Activated naive CD8-positive, alpha-beta T cell (primary cell): ENCODE data around the gene SORCS1.

Source experiments
- H3K27ac Mint-ChIP-seq: one replicate; pipeline ENCODE4 v1.8.0; 2021; ENCODE audit warnings: mixed read lengths
- H3K27me3 Mint-ChIP-seq: one replicate; pipeline ENCODE4 v1.8.0; 2021; ENCODE audit warnings: mixed read lengths
- H3K36me3 Mint-ChIP-seq: one replicate; pipeline ENCODE4 v1.8.0; 2021; ENCODE audit warnings: mixed read lengths
- H3K4me1 Mint-ChIP-seq: one replicate; pipeline ENCODE4 v1.8.0; 2021; ENCODE audit warnings: low read depth, mixed read lengths
- H3K4me3 Mint-ChIP-seq: one replicate; pipeline ENCODE4 v1.8.0; 2021; ENCODE audit warnings: mild to moderate bottlenecking, mixed read lengths
- H3K9me3 Mint-ChIP-seq: one replicate; pipeline ENCODE4 v1.8.0; 2021; ENCODE audit warnings: low read depth, mixed read lengths

SORCS1 gene

GRCh38 chr10:106967452-106967851 is 197.1 kb downstream of the SORCS1 start:
- Mint-ChIP-seq H3K9me3 (peaks cover 3% of the 10 kb centered on the region), H3K36me3 (no peaks in the 10 kb centered on the region), H3K27me3 (peaks cover 1% of the 10 kb centered on the region), H3K4me1 (no peaks in the 10 kb centered on the region), H3K27ac (no peak overlapping the region), H3K4me3 (no peak overlapping the region)

GRCh38 chr10:106960812-106961211 is 203.7 kb downstream of the SORCS1 start:
- Mint-ChIP-seq H3K27ac (no peak overlapping the region), H3K4me1 (no peaks in the 10 kb centered on the region)

DNA sequence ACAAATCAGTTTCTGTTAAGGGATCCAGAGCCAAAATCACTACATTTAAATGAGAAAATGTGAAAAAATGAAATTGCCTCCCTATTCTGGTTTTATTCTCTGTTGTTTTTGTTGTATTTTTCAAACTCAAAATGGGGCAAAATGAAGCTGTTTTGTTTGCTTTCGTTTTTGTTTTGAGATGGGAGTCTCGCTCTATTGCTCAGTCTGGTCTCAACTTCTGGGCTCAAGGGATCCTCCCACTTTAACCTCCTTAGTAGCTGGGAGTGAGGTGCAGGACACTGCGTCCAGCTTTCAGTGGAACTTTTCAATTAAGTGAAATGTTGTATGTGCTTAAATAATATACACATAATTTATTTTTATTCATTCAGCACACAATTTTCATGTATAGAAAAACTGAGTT is 205.0 kb downstream of the SORCS1 start:
- H3K27me3 Mint-ChIP-seq = no peaks in the 10 kb centered on the region
- H3K36me3 Mint-ChIP-seq = no peaks in the 10 kb centered on the region
- H3K4me1 Mint-ChIP-seq = no peaks in the 10 kb centered on the region
- H3K27ac Mint-ChIP-seq = no peak overlapping the region
- no peak overlapping the region for H3K4me3 Mint-ChIP-seq
- peaks cover 3% of the 10 kb centered on the region for H3K9me3 Mint-ChIP-seq

More at GRCh38 chr10:106960812-106961211, 203.7 kb downstream of the SORCS1 start:
- Mint-ChIP-seq H3K4me3 (no peak overlapping the region), H3K27me3 (no peaks in the 10 kb centered on the region), H3K9me3 (peaks cover 3% of the 10 kb centered on the region), H3K36me3 (no peaks in the 10 kb centered on the region)

DNA sequence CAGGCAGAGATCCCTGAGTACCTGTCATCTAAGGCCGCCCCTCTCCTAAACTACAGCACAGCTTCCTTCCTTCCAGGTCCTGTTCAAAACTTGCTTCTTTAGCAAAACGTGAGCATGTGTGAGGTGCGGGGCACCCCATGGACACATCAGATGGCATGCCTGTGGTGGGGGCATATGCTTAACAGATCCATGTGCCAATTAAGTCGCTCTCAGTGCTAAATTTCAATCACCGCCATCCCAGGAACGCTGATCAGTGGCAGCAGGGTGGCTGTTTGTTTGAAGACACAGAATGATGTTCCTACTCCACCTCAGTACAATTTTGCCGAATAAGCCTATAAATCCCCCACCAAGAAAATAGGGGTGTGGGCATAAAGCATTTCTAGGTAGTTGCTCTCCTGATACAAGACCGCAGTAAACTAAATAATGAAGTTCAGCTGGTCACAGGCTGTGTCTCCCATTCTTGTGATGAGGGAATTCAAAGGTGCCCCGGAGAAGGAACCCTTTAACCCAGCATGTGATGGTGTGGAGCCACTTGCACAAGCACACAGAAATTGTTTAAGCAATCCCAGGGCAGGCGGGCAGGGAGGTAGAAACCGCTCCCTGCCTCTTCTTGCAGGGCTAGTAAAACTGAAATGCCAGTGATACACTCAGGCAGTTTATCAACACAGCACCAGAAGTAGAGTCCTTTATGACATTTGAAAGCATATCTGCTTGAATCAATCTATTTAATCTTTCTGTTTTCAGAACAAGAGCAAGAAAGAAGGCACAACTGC is 205.7 kb downstream of the SORCS1 start:
- H3K4me1 Mint-ChIP-seq = no peaks in the 10 kb centered on the region
- H3K9me3 Mint-ChIP-seq = peaks cover 3% of the 10 kb centered on the region
- no peaks in the 10 kb centered on the region for H3K36me3 Mint-ChIP-seq
- no peaks in the 10 kb centered on the region for H3K27me3 Mint-ChIP-seq
- H3K27ac Mint-ChIP-seq = no peak overlapping the region
- H3K4me3 Mint-ChIP-seq = no peak overlapping the region

DNA sequence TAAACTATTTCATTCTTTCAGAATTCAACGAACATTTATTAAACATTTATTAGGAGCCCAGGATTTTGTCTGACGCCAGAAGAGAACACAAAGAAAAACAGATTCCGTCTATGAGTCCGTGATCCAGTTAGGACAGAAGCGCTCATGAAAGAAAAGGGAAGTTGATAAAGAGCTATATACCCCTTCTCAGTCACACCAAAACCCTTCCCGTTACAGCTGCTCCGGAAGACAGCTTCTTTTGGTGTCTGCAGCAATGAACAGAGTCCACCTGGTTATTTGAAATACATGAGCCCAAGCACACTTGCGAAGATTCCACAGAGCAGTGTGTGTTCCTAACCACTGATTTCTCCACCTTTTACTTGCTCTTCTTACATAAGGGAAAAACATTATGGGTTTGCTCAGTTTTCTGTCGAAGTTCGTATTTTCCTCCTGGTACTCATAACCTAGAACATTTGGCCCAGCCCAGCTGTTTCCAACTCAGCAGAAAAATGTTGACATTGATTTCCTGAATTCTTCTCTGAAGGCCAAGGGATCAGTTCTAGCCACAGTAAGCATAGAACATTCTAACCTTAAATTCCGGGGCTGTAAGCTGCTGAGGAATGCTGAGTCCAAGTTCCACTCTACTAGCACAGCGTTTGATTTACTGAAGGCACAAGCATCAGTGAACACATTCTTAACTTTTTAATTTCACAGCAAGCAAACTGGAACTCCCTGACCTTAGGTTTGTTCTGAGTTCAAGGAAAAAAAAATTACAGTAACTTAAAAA is 206.5 kb downstream of the SORCS1 start:
- Mint-ChIP-seq H3K4me1 (no peaks in the 10 kb centered on the region), H3K27me3 (no peaks in the 10 kb centered on the region), H3K36me3 (no peaks in the 10 kb centered on the region), H3K4me3 (no peak overlapping the region), H3K27ac (no peak overlapping the region), H3K9me3 (peaks cover 3% of the 10 kb centered on the region)

DNA sequence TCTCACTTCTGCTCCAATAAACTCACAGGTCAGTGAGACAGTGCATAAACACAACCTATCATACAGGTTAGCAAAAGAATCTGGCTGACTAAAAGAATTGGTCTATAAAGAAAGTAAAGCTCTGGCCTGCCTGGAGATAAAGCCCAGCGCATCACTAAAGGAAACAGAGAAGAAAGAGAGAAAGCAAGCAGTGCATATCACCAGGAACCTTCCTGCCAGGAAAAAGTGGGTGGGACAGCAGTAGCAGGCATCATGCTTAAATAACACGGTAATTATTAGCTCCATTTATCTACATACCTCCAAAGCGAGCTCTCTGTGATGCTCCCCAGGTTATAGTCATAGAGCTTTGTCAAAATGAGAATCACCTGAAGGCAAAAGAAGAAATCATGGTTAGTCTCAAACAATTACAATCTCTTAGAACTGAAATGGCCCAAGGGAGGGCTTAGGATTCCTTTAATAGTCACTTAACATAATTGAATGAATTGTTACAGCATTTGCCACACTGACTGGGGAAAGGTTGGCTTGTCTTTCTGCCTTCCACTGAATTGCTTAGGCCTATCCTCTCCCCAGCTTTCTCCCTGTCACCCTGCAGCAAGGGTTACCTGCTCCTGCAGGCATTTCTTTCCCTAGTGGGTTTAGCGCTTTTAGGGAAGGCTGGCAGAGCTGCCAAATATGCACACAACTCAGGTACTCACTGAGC is 208.1 kb downstream of the SORCS1 start:
- H3K4me1 Mint-ChIP-seq = no peaks in the 10 kb centered on the region

GRCh38 chr10:106955133-106955532 is 209.4 kb downstream of the SORCS1 start:
- Mint-ChIP-seq H3K36me3 (no peaks in the 10 kb centered on the region), H3K9me3 (no peaks in the 10 kb centered on the region), H3K4me3 (no peak overlapping the region), H3K27ac (no peak overlapping the region), H3K4me1 (no peaks in the 10 kb centered on the region), H3K27me3 (no peaks in the 10 kb centered on the region)

More for the DNA sequence above, 208.1 kb downstream of the SORCS1 start:
- Mint-ChIP-seq H3K27me3 (no peaks in the 10 kb centered on the region), H3K4me3 (no peak overlapping the region), H3K9me3 (no peaks in the 10 kb centered on the region), H3K36me3 (no peaks in the 10 kb centered on the region), H3K27ac (no peak overlapping the region)

DNA sequence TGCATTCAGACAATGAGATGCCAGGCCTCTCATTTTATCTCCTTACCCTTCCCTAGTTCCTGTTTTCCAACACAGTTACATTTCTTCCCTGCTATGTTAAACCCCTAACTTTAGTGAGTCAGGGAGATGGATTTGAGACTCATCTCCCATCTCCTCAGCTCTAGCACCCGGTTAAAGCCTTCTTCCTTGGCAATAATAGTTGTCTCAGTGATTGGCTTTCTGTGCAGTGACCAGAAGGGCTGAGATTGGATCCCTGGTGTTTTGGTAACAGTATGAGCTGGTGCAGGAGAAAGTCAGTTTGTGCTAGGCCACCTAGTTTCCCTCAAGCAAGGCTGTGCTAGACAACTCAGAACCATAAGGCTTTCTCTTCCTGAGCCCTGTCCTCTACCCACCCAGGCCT is 212.5 kb downstream of the SORCS1 start:
- Mint-ChIP-seq H3K27ac (no peak overlapping the region), H3K4me3 (no peak overlapping the region), H3K4me1 (no peaks in the 10 kb centered on the region), H3K9me3 (no peaks in the 10 kb centered on the region), H3K36me3 (no peaks in the 10 kb centered on the region), H3K27me3 (no peaks in the 10 kb centered on the region)

- Mint-ChIP-seq H3K9me3 (no peaks in the 10 kb centered on the region), H3K27ac (no peak overlapping the region), H3K4me1 (no peaks in the 10 kb centered on the region), H3K27me3 (no peaks in the 10 kb centered on the region), H3K36me3 (no peaks in the 10 kb centered on the region), H3K4me3 (no peak overlapping the region)
Observed at GRCh38 chr10:106949680-106950478, 214.6 kb downstream of the SORCS1 start.

- Mint-ChIP-seq H3K27me3 (no peaks in the 10 kb centered on the region), H3K4me1 (no peaks in the 10 kb centered on the region), H3K27ac (no peak overlapping the region), H3K9me3 (no peaks in the 10 kb centered on the region), H3K4me3 (no peak overlapping the region), H3K36me3 (no peaks in the 10 kb centered on the region)
Observed at GRCh38 chr10:106947643-106948042, 216.9 kb downstream of the SORCS1 start.

DNA sequence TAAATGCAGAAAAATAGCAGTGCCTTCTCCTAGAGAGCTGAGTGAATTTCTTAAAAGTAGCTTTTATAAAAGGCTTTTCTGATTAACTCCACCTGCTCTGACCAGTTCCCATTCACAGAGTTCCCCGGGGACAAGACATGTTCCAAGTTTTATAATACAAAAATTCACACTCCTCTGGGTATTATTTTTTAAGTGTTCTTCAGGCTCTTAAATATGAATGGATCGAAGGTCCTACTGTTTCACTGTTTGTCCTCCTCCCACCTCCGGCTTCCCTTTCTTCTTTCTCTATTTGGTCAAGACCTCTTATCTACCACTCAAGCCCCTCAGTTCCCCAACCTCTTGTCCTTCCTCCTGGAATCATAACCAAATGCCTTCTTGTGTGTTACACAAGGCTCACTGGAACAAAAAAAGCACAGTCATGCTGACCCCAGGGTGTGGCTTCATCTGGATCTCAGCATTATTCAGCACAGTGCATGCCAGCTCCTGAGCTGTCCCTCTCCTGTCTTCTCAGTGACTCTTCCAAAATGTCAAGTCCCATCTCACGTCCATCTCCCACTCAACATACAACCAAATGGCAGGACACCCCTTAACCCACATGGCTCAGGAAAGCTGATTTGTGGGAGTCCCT is 222.4 kb downstream of the SORCS1 start:
- H3K27me3 Mint-ChIP-seq = no peaks in the 10 kb centered on the region
- H3K36me3 Mint-ChIP-seq = no peaks in the 10 kb centered on the region
- no peak overlapping the region for H3K4me3 Mint-ChIP-seq
- no peaks in the 10 kb centered on the region for H3K4me1 Mint-ChIP-seq
- H3K27ac Mint-ChIP-seq = no peak overlapping the region
- H3K9me3 Mint-ChIP-seq = no peaks in the 10 kb centered on the region

DNA sequence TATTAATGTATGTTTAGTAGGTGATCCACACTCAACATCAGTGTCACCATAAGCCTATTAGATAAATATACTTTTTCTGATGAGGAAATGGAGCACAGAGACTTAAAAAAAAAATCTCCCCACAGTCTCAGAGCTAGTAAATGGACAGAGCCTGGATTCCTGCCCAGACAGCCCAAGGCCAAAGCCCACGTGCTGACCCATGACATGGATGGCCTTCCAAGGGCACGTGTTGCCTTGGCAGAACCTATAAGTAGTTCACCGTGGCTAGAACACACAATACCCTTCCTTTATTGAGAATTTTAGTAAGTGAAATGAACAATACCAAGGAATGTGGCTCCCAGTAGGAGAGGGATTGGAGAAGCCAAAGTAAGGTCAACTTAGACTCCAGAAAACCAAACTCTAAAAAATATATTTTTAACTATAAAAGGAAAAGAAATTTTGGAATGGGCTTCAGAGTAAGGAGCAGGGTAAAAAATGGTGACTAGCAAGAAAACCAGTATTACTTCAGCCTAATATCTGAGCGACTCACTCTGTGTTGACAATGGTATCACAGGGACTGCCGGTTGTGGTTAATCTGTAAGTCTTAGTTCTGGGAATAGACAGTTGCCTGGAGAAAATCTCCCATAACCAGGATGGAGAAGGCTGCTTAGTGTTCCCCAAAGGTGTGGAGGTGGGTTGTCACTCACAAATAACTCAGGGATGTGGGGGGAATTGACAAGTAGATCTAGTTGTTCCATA is 223.0 kb downstream of the SORCS1 start:
- no peaks in the 10 kb centered on the region for H3K36me3 Mint-ChIP-seq
- no peaks in the 10 kb centered on the region for H3K9me3 Mint-ChIP-seq
- H3K27me3 Mint-ChIP-seq = no peaks in the 10 kb centered on the region
- H3K4me1 Mint-ChIP-seq = no peaks in the 10 kb centered on the region
- H3K4me3 Mint-ChIP-seq = no peak overlapping the region
- H3K27ac Mint-ChIP-seq = no peak overlapping the region

DNA sequence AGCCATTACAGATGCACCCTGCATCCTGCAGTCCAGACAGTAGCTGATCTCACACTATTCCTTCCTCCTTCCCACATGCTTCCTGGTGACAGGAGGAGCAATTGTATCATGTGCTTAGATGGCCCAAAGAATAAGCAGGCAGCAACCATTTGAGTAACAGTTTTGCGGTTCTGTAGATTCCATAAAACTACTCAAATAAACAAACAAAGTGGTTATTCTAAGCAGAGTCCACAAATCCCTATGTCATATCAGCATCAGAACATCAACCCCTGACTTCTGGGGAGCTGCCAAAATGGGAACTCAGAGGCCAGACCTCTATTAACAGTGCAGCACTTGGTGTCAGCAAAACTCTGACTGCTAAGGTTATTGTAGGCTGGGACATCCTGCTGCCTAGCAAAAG is 226.0 kb downstream of the SORCS1 start:
- Mint-ChIP-seq H3K27ac (no peak overlapping the region), H3K9me3 (no peaks in the 10 kb centered on the region), H3K36me3 (no peaks in the 10 kb centered on the region), H3K4me3 (no peak overlapping the region), H3K4me1 (no peaks in the 10 kb centered on the region), H3K27me3 (no peaks in the 10 kb centered on the region)
